Hematopoietic multipotent progenitor cell treated with erythropoietin and hydrocortisone succinate and interleukin-3 and kit ligand, for 6 days (in vitro differentiated cells): Measurements from ENCODE around the gene SNORC.

Source experiments
- DNase-seq: peaks from one replicate; pipeline ENCODE4 v3.0.0-alpha.2; 2015

Gene SNORC

DNA sequence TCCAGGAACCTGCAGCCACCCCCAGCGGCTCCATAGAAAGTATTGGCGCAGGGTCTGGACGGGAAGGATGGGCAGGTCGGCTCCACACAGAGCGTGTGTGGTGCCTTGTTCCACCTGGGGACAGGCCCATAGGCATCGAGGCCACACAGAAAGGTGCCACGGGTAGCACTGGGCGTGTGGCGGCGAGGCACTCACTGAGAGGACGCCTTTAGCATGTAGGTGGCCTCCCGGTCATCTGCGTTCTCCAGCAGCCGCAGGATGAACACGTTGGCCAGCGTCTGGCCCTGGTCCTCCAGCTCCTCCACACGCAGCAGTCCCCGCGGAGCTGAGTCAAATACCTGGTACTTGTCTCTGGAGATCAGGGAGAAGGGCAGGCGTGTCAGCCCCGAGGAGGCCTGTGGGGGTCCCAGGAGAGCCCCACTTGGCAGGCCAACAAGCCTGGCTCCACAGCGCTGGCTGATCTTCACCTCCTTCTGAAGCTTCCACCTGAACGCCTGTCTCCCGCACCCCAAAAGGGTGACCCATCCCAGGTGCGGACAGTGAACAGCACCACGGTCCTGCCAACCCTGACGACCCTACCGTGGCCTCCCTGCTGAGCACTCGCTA lies 13.2 kb downstream of the SNORC start:
- no peak for DNase-seq

DNA sequence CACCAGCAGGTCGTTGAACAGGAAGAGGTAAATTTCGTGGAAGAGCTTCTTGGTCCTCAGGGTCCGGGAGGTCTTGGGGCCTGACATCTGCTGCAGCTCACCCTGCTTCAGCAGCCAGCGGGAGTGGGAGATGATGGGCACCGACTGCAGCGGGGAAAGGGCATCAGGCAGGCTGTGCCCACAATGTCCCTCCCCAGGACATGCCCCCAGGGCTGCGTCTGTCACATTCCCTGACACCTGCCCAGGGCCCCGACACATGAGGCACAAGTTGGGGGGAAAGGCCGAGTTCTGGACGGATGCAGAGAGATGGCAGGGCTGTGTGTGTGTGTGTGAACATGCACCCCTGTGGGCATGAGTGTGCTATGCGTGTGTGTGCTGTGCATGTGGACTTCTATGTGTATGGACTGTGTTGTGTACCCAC lies 13.9 kb downstream of the SNORC start:
- no peak for DNase-seq

DNA sequence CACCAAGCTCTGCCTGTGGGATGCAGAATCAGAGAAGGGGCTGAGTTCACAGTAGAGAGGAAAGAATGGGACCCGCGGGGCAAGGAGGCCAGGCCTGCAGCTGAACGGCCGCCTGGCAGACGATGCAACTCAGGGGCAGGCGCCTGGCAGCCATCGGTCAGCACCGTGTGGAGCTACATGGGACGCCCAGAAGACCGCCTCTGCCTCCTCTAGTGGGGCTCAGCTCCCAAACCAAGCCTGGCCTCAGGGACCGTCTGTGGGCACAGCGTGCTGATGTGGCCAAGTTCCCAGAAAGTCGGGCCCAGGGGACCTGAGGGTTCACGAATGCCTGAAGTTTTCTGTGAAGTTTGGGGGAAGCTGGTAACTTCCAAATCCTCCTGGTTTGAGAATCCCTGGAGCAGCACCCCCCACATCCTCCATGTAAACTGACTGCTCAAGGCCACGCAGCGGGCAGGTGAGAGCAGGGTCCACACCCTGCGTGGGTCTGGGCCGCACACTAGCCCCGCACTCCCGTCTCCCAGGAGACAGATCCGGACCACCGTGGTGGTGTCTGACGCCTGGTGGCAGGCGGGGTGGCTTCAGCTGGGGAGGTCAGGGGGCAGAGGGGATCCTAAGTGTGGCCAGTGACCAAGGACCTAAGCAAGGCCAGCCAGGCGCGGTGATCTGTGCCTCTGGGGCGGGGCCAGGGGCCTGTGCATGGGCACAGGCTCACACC lies 14.6 kb downstream of the SNORC start:
- DNase-seq = no peak

DNA sequence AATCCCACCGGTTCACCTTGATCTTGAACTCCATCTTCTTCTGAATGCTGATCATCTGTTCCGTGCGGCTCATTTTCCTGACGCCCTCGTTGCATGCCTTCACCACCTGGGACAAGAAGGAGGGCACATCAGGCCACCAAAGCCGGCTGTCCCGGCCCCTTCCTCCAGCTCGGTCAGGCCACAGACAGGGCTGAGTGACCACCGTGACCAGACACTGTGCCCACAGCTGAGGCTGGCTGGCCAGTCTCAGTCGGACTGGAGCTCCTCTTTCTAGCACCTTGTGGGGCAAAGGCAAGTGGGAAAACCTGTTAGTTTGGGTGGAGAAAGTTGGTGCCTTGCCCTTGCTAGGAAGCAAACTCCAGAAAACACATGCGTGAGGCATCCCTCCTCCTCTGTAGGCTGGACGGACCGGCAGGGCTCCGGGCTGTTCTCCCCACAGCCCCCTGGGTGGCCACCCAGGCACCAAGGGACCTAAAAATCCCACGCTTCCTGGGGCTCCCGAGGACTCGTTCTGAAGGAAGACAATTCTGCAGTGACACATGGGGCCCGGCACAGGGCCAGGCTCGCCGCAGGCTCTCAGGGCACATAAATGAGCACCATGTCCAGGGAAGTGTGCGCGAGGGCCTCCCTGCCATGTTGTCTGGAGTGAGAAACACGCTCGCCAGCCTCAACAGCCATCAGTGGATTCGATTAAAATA lies 15.3 kb downstream of the SNORC start:
- DNase-seq = no peak

DNA sequence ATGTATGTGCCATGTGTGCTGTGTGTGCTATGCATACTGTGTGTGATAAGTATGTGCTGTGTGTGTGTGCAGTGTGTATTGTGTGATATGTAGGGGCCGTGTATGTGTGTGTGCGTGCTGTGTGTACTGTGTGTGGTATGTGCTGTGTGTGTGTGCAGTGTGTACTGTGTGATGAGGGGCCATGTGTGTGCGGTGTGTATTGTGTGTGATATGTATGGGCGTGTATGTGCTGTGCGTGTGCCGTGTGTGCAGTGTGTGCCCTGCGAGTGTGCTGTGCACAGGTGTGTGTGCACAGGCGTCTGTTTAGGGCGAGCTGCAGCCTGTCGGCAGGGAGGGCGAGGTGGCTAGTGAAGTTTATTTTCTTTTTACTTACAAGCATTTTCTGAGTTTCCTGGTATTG lies 16.1 kb downstream of the SNORC start:
- no peak for DNase-seq

DNA sequence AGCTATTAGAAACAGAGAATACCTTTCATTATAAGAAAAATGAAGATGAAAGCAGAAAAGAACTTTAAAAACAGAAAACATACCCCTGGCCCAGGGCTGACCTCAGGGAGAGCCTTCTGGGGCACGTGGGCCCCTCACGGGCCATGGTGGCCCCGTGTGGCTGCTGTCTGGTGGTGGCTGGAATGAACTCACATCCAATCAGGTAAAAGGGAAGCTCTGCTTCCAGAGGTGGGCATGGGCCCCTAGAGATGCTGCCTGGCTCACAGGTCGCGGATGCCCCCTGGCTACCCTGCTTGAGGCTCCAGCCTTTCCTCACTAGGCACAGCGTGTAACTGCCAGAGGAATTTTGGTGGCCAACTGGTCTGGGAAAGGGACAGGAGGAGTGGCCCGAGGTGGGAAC lies 16.6 kb downstream of the SNORC start:
- DNase-seq = no peak

DNA sequence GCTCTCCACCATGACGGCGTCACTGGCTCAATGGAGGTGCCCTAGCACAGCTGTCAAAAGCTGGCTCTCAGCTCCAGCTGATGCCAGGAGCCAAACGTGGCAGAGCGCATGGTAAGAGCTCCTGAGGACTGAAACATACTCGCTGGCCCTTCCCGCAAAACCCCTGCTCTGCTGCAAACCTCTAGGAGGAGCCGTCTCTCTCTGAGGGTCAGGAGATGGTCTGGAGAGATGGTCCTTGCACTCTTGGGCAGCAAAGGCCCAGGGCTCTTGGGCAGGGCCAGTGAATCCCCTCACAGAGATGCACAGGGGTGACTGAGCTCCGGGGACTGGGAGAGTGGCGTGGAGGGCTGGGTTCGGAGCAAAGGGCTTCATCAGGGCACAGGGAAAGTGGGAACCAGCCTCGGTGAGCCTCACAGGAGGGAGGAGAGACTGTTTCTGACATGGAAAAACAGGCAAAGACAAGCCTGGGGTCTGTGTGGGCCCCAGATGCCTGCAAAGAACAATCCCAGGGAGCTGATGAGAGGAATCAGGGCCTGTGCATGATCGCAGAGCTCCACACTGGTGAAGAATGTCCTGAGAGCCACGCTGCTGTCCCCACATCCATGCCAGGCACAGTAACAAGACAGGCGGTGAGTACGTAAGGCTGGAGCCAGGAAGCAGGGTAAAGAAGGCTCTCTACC lies 17.2 kb downstream of the SNORC start:
- DNase-seq = no peak

DNA sequence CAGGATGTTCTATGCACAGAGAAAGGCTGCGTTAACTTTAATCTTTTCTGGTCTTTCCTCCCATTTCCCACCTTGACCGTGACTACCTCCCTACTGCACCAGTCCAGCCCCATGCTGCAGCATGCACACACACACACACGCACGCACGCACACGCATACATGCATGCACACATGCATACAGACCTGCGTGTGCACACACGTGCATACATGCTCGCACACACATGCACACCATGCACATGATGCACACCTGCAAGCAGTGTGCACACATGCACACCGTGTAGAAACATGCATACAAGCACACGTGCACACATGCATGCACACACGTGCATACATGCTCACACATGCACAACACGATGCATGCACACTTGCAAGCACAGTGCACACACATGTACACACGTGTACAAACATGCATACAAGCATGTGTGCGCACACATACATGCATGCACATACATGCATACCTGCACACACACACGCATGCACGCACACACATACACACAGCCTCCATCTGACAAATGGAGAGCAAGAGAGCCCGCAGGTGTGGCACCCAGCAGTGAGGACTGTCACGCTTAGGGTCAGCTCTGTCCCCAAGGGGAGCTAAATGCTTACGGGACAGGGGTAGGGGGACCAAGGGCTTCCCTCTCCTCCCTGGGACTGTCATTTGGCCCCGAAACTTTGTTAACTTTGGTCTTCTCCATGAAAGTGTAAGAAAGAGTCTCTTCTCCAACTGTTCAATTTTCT lies 18.2 kb downstream of the SNORC start:
- no peak for DNase-seq

DNA sequence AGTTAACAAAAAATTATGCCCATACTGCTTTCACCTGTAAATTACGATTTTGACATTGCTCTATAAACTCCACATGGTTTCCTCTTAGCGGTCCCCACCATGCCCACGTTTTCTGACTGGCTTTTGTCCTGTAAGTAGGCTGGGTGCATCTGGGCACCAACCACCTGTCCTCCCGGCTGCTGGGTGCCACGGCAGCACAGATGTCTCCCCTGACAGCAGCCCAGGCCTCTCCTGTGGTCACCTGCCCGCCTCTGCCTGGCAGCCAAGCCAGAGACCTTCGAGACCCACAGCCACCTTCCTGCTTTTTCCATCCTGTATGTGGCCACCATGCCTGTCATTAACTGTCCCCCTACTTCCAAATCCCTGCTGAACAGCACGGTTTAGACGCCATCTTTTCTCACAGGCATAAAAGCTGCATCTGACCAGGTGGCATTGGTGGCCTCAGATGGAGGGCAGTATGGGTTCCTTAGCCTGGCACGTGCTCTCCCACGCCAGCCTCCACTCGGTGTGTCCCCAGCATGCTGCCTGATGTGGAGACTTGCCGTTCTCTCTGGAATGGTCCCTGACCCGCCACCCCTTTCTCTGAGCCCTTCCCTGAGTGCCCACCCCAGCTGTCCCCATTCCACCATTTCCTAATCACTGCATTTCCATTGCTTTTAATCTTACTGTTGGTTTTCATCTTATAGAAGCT lies 18.9 kb downstream of the SNORC start:
- no peak for DNase-seq

DNA sequence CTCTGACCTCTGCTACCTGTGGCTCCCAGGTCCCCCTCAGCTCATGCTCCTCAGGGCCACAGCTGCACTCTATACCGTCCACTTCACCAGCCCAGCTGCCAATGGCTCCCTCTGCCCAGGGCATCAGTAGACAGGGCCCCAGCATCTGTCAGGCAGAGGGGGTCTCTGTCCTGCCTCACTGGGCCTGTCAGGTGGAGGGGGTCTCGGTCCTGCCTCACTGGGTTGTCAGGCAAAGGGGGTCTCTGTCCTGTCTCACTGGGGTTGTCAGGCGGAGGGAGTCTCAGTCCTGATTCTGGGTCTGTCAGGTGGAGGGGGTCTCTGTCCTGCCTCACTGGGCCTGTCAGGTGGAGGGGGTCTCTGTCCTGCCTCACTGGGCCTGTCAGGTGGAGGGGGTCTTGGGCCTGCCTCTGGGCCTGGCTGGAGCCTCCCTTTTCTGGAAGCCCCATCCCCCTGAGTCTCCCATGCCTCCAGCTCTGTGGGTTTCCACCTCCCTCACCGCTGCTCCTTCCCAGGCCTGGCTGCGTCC lies 19.9 kb downstream of the SNORC start:
- DNase-seq = no peak

DNA sequence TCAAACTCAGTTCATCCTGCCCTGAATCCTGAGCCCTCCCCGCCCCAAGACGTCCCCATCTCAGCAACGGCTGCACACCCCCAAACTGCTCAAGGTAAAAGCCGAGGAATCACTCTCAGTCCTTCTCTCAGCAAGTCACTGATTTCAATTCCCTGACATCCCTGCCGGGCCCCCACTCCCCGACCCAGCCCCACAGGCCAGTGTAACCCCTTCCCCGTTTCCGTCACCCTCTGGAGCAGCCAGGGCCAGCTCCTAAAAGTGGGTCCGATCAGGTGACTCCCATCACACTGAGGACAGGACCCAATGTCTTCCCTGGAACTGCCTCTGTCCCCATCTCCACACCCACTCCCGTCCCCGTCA lies 20.5 kb downstream of the SNORC start:
- no peak for DNase-seq

DNA sequence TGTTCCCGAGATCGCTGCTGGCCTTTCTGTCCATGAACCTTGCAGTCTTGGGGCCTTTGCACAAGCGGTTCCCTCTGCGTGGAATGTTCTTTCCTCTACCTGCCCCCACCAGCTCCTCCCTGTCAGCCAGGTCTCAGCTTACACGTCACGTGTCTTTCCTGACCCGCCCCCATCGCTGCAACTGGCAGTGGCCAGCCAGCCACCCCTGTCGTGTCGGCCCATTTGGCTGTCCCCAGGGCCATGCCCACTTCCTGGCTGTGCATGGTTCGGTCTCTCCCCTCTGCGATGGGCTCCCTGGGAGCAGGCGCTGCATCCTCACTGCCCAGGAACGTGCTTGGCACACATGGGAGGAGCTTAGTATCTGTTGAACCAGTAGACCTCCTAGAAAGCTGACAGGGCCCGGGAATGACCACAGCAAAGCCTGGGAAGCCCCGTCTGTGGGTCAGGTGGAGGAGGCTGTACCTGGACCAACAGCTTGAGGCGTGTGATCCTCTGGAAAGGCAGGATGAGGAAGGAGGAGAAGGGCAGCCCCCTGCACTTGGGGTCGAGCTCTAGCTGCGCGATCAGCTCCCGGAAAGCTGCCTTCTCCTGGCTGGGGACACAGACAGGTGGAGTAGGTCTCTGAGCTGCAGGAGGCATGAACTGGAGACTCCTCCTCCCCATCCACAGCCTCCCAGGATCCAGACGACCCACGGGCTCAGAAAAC lies 21.0 kb downstream of the SNORC start:
- DNase-seq = no peak

DNA sequence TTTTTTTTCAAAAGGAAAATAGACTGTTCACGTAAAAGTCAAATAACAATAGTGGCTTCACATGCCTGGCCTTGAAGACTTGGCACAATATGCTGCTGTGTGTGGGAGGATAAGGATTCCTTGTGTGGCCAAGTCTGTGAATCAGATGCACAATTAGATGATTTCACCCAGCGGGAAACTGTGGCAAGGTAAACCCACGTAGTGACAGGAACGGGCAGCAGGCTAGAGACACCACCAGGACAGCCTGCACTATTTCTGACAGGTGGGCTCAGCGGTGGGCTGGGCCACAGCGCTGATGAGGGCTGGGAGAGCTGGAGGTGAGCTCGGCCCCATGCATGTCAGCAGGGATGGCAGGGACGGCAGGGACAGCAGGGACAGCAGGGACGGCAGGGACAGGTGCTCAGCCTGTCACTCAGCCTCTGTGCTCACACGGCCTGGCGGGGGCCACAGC lies 21.6 kb downstream of the SNORC start:
- DNase-seq = no peak

DNA sequence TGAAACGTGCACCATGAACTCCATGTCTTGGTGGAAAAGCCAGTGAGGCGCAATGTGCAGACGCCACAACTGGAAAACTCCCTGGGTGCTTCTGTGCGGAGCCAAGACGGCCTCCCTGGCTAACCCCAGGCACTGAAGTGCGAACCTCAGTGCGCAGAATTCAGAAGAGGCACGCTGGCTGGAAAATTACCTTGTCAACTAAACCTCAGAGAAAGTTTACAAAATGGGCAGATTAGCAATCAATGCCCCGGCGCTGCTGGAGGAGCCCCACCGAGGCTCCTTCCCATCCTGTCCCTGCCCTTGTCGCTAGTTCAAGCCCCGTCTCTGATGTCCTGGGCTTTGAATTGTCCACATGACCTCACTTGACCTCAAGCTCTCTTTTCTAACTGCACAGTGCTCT lies 22.2 kb downstream of the SNORC start:
- no peak for DNase-seq

DNA sequence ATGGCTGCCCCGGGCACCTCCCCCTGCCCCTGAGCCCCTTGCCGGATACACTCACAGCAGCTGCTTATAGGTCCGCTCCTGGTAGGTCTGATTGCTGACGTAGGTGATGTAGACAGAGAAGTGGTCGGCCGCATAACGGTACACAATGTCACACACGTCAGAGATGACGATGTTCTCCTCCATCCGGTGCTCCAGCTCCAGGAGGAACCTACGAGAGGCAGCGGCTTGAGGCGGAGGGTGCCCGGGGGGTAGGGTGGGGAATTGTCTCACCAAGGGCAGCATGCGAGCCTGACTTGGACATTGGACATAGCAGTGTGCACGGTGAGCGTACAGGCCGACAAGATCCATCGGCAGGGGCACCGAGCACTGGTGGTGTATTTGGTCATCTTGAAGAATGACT lies 22.8 kb downstream of the SNORC start:
- DNase-seq = no peak

DNA sequence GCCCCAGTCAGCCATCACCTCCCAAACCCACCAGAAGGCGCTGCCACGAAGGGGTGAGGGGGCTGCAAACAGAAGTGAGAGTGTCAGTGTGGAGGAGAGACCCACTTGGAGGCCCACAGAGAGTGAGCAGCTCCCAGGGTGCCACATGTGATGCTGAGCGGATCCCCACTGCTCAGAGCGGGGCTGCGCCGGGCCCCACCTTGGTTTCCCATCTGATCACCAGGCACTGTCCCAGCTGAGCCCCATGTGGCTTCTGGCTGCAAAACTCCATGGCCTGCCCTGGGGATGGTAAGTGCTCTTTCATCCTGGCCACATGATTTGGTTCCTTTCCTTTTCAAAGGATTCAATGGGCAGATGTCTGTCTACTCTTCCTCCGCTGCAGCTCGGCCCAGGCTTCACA lies 23.8 kb downstream of the SNORC start:
- DNase-seq = no peak

DNA sequence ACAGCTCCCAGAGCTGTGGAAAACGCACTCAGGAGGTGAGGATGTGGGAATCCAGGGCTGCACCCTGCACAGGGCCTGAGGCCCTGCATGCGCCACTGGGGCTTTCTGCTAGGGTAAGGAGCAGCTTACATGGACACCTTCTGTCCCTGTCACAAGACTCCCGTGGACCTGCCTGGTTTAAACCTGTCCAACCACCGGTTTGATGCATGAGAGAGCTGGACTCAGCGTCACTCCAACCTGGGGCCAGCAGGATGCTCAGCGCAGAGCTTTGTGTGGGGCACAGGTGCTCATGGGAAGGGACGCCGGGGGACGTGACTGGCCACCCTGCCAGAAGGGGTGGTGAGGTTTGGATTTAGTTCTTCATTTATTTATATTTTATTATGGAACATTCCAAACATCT lies 24.2 kb downstream of the SNORC start:
- no peak for DNase-seq

DNA sequence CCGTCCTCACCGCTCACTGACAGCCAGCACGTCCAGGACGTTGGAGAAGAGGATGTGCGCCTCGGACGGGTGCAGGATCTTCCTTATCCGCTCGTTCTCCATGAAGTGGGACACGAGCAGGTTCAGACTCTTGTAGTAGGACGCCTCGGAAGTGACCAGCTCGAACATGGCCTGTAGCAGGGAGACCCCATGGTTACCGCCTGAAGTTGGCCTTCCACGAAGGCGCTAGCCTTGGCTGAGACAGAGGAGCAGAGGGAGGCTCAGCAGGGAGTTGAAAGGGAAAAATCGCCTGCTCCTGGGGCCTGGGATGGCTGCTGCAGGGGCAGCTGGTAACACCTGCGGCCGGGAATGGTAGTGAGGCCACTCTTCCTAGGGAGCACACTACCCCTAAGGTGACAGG lies 24.7 kb downstream of the SNORC start:
- no peak for DNase-seq

DNA sequence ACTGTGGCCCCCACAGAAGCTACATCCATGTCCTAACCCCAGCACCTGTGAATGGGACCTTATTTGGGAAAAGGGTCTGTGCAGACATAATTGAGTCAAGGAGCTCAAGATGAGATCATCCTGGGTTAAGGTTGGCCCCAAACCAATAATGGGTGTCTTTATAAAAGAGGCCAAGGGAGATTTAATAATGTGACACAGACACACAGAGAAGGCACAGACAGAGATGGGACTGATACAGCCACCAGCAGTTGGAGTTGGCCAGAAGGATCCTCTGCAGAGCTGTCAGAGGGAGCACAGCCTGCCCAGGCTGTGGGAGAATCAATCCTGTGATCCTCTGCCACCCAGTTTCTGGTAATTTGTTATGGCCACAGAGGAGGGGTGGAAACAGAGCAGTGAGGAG lies 26.0 kb downstream of the SNORC start:
- DNase-seq = no peak

DNA sequence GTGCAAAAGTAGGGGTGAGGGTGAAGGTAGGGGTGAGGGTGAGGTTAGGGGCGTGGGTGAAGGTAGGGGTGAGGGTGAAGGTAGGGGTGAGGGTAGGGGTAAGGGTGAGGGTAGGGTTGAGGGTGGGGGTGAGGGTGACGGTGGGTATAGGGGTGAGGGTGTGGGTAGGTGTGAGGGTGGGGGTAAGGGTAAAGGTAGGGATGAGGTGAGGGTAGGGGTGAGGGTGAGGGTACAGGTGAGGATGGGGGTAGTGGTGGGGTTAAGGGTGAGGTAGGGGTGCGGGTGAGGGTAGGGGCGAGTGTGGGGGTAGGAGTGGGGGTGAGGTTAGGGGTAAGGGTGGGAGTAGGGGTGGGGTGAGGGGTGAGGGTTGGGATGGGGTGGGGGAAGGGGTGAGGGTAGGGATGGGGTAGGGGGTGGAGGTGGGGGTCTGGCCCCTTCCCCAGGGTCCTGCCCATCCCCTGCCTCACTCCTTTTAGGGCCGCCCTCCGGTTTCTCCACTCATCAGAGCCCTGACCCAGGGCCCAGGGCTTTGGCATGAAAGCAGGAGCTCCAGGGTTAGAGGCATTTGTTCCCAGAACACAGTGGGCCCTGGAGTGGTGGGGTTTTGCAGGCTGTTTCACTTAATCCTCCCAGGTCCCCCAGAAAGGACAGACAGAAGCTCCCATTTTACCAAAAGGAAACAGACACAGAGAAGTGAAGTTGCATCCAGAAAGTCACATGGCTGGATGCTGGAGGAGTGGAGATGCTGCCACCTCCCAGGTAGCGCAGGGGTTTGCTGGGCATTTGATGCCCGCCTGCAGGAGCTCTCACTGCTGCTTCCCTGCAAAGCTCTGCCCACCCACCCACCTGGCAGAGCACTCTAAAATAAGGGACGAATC lies 26.9 kb downstream of the SNORC start:
- no peak for DNase-seq
